Sigmoid colon (tissue), 7 donors: ENCODE data around the gene TEX36. TPM values are rescaled to one million over a fixed set of nuclear protein-coding genes. Genes with fewer than 3 reads are reported as not detected.

ENCODE experiments used
- DNase-seq: peaks from one replicate; pipeline ENCODE4 v3.0.0-alpha.2; 2019
- H3K27ac ChIP-seq, 4 donors: fragments of 200-600 bp; sonication (generic); one replicate each; pipeline ENCODE4 v1.5.1; 2016 to 2019; ENCODE audit warnings: mild to moderate bottlenecking in 1 of 4
- H3K27me3 ChIP-seq, 3 donors: fragments of 200-600 bp; sonication (generic); one replicate each; pipeline ENCODE4 v1.5.1; 2019; ENCODE audit warnings: mild to moderate bottlenecking in 1 of 3
- H3K36me3 ChIP-seq, 4 donors: fragments of 200-600 bp; sonication (generic); one replicate each; pipeline ENCODE4 v1.5.1; 2016 to 2019
- H3K4me1 ChIP-seq, 4 donors: fragments of 200-600 bp; sonication (generic); one replicate each; pipeline ENCODE4 v1.5.1; 2017 to 2019
- H3K4me3 ChIP-seq, 4 donors: fragments of 200-600 bp; sonication (generic); one replicate each; pipeline ENCODE4 v1.5.1; 2017 to 2019; ENCODE audit warnings: mild to moderate bottlenecking in 2 of 4, moderate library complexity in 1 of 4
- H3K9me3 ChIP-seq, 4 donors: fragments of 200-600 bp in 3 of 4; sonication (generic) in 3 of 4; one replicate each; pipeline versions ENCODE4 v1.5.1 to v1.6.1; 2013 to 2019
- CTCF ChIP-seq, 4 experiments: fragments of 450-650 bp in 3 of 4; fragments of 200-600 bp in 1 of 4; IDR thresholded peaks; one replicate each; pipeline ENCODE4 v1.5.1; 2016 to 2019; ENCODE audit warnings: antibody characterized with exemption in 4 of 4, mild to moderate bottlenecking in 3 of 4, moderate library complexity in 2 of 4
- EP300 ChIP-seq, 4 donors: sonication (generic); formaldehyde crosslinking; IDR thresholded peaks; one replicate each; pipeline ENCODE4 v1.6.1; 2017; ENCODE audit warnings: antibody characterized with exemption in 4 of 4
- POLR2A ChIP-seq, 2 donors: fragments of 450-650 bp; IDR thresholded peaks; one replicate each; pipeline ENCODE4 v1.6.1; 2016; ENCODE audit warnings: antibody characterized with exemption in 2 of 2, mild to moderate bottlenecking in 2 of 2, moderate library complexity in 2 of 2
- POLR2AphosphoS5 ChIP-seq, 4 donors: sonication (generic); formaldehyde crosslinking; IDR thresholded peaks; one replicate each; pipeline ENCODE4 v1.6.1; 2017; ENCODE audit warnings: antibody characterized with exemption in 4 of 4
- WGBS, 2 donors: extraction: QIAGEN DNeasy Blood & Tissue Kit; methylation state at CpG; one replicate each; pipeline ENCODE4 v1.1.7; 2013; 5-methylcytosine and 5-hydroxymethylcytosine counted together
- intact Hi-C: fragments of 100-400 bp; cut with DNase I; formaldehyde crosslinking; loops from one replicate; pipeline ENCODE4 v1.15.1; 2023
- polyA plus RNA-seq, 3 donors: library from polyadenylated mRNA; stranded (reverse); fragments of 200-250 nt; gene quantifications; one replicate each; pipeline ENCODE4 v1.2.3, GENCODE V29; 2013
- total RNA-seq, 4 donors: library from RNA; depleted of rRNA; stranded (reverse); fragments of >200 nt; gene quantifications; one replicate each; pipeline ENCODE4 v1.1.0, GENCODE V29; 2016
- donor health status: healthy with polysubstance abuse.
- donor health status: Bipolar disorder and iron deficiency.
- donor health status: healthy.

Gene TEX36
- total and polyA plus RNA-seq, 7 donors = not detected

GRCh38 chr10:125606414-125607010, 76.5 kb downstream of the TEX36 start:
- TF ChIP-seq POLR2A (IDR thresholded peaks at IDR 0.05) (no peak), EP300 (IDR thresholded peaks at IDR 0.05) (no peak), POLR2AphosphoS5 (IDR thresholded peaks at IDR 0.05) (no peak), CTCF (IDR thresholded peaks at IDR 0.05) (no peak)
- Histone ChIP-seq H3K36me3 (no peaks in the 10 kb centered on the region), H3K27me3 (no peaks in the 10 kb centered on the region), H3K4me3 (no peak overlapping the region), H3K4me1 (peaks cover 0 to 13% (median 8%) of the 10 kb centered on the region in 4 donors), H3K9me3 (no peaks in the 10 kb centered on the region), H3K27ac (no peak overlapping the region)
- 63 to 77% methylated on average over 9 of the region's 9 CpGs for WGBS, 2 donors
- intact Hi-C loops = no loop called here
- no peak for DNase-seq

Other genes starting within 250 kb of the TEX36 start
- gene EDRF1, start 36.5 kb upstream of the TEX36 start, total RNA-seq = 10 to 100 TPM; 16.1 to 20.8 (median 18.4) TPM
- 10 to 100 TPM in 1 of 3 donors, 1 to 10 TPM in 2; 3.7 to 13.2 (median 5.4) TPM for gene EDRF1, start 36.5 kb upstream of the TEX36 start, polyA plus RNA-seq
- under 1 TPM in 1 of 4 donors, not detected in 3; 0.33 TPM for gene MMP21, start 92.7 kb upstream of the TEX36 start, total RNA-seq
- under 1 TPM in 1 of 3 donors, not detected in 2; 0.07 TPM for gene MMP21, start 92.7 kb upstream of the TEX36 start, polyA plus RNA-seq
- gene UROS, start 140.1 kb upstream of the TEX36 start, total RNA-seq = 10 to 100 TPM; 26.3 to 46.7 (median 36.8) TPM
- gene UROS, start 140.1 kb upstream of the TEX36 start, polyA plus RNA-seq = 10 to 100 TPM; 26.1 to 35.4 (median 28.5) TPM
- 10 to 100 TPM; 37.7 to 54.9 (median 45.8) TPM for gene BCCIP, start 140.4 kb upstream of the TEX36 start, total RNA-seq
- 10 to 100 TPM; 46.8 to 61.4 (median 52.7) TPM for gene BCCIP, start 140.4 kb upstream of the TEX36 start, polyA plus RNA-seq
- gene DHX32, start 198.1 kb upstream of the TEX36 start, total RNA-seq = 10 to 100 TPM; 16.0 to 22.4 (median 21.3) TPM
- gene DHX32, start 198.1 kb upstream of the TEX36 start, polyA plus RNA-seq = 10 to 100 TPM; 28.3 to 57.8 (median 55.9) TPM
- gene FANK1, start 213.4 kb upstream of the TEX36 start, total RNA-seq = 1 to 10 TPM in 2 of 4 donors, under 1 TPM in 1, not detected in 1; 0.71 to 3.5 (median 1.5) TPM
- gene FANK1, start 213.4 kb upstream of the TEX36 start, polyA plus RNA-seq = 10 to 100 TPM in 1 of 3 donors, 1 to 10 TPM in 2; 3.4 to 12.6 (median 7.9) TPM